H9 (cell line): ENCODE measurements around the gene MECP2. TPM values are rescaled to one million over a fixed set of nuclear protein-coding genes. Genes with fewer than 3 reads are reported as not detected.

ENCODE experiments used
- DNase-seq: peaks from one replicate; pipeline ENCODE4 v3.0.0-alpha.2; 2017
- H2AFZ ChIP-seq: one replicate; pipeline ENCODE4 v1.6.1; 2013; ENCODE audit warnings: mild to moderate bottlenecking, low read length, control low read depth, moderate library complexity
- H2AK5ac ChIP-seq: 2 replicates; pipeline ENCODE4 v1.6.1; 2013; ENCODE audit warnings: low read length, control low read depth, mixed read lengths; ENCODE audit not compliant: insufficient read length
- H2BK120ac ChIP-seq: one replicate; pipeline ENCODE4 v1.6.1; 2013; ENCODE audit warnings: low read depth, mild to moderate bottlenecking, low read length, control low read depth, inconsistent platforms; ENCODE audit not compliant: poor library complexity, severe bottlenecking
- H2BK12ac ChIP-seq: 2 replicates; pipeline ENCODE4 v1.6.1; 2013; ENCODE audit warnings: low read length, control low read depth, mixed read lengths, low read depth; ENCODE audit not compliant: insufficient read length
- H2BK15ac ChIP-seq: 2 replicates; pipeline ENCODE4 v1.6.1; 2013; ENCODE audit warnings: low read depth, low read length, control low read depth
- H2BK20ac ChIP-seq: one replicate; pipeline ENCODE4 v1.6.1; 2013; ENCODE audit warnings: low read depth, mild to moderate bottlenecking, low read length, control low read depth, inconsistent platforms; ENCODE audit not compliant: poor library complexity, severe bottlenecking
- H2BK5ac ChIP-seq: 2 replicates; pipeline ENCODE4 v1.6.1; 2013; ENCODE audit warnings: low read length, control low read depth, mixed read lengths; ENCODE audit not compliant: insufficient read length
- H3K14ac ChIP-seq: 2 replicates; pipeline ENCODE4 v1.6.1; 2013; ENCODE audit warnings: low read length, control low read depth; ENCODE audit not compliant: insufficient read depth
- H3K18ac ChIP-seq: 2 replicates; pipeline ENCODE4 v1.6.1; 2013; ENCODE audit warnings: low read depth, mild to moderate bottlenecking, mixed read lengths, low read length, control low read depth; ENCODE audit not compliant: insufficient read length
- H3K23ac ChIP-seq: 2 replicates; pipeline ENCODE4 v1.6.1; 2013; ENCODE audit warnings: low read length, control low read depth, mixed read lengths, low read depth; ENCODE audit not compliant: insufficient read length
- H3K23me2 ChIP-seq: 2 replicates; pipeline ENCODE4 v1.6.1; 2013; ENCODE audit warnings: low read depth, mild to moderate bottlenecking, mixed read lengths, low read length, control low read depth; ENCODE audit not compliant: insufficient read length, poor library complexity, severe bottlenecking
- H3K27ac ChIP-seq: 2 replicates; pipeline ENCODE4 v1.5.1; 2013; ENCODE audit warnings: low read length, control low read depth, mixed read lengths, low read depth; ENCODE audit not compliant: insufficient read length
- H3K27me3 ChIP-seq: 2 replicates; pipeline ENCODE4 v1.6.1; 2013; ENCODE audit warnings: low read length, control low read depth, inconsistent platforms; ENCODE audit not compliant: insufficient read depth
- H3K4ac ChIP-seq: 2 replicates; pipeline ENCODE4 v1.6.1; 2013; ENCODE audit warnings: low read depth, mild to moderate bottlenecking, control low read depth, inconsistent platforms, low read length, moderate library complexity
- H3K4me1 ChIP-seq: 2 replicates; pipeline ENCODE4 v1.6.1; 2013; ENCODE audit warnings: low read length, control low read depth, inconsistent platforms; ENCODE audit not compliant: insufficient read depth
- H3K4me2 ChIP-seq: 2 replicates; pipeline ENCODE4 v1.6.1; 2013; ENCODE audit warnings: low read length, control low read depth, mixed read lengths; ENCODE audit not compliant: insufficient read length, insufficient read depth
- H3K56ac ChIP-seq: 2 replicates; pipeline ENCODE4 v1.6.1; 2013; ENCODE audit warnings: low read depth, mild to moderate bottlenecking, mixed read lengths, low read length, control low read depth; ENCODE audit not compliant: insufficient read length
- H3K79me1 ChIP-seq: 2 replicates; pipeline ENCODE4 v1.6.1; 2013; ENCODE audit warnings: low read depth, mild to moderate bottlenecking, moderate library complexity, low read length, control low read depth, inconsistent platforms; ENCODE audit not compliant: insufficient read depth, poor library complexity, severe bottlenecking
- H3K79me2 ChIP-seq: 2 replicates; pipeline ENCODE4 v1.6.1; 2013; ENCODE audit warnings: low read length, control low read depth, inconsistent platforms; ENCODE audit not compliant: insufficient read depth
- H3K9ac ChIP-seq: 2 replicates; pipeline ENCODE4 v1.6.1; 2013; ENCODE audit warnings: low read length, control low read depth, mixed read lengths; ENCODE audit not compliant: insufficient read length; ENCODE audit errors: extremely low read depth
- H3K9me3 ChIP-seq: one replicate; pipeline ENCODE4 v1.6.1; 2013; ENCODE audit warnings: low read depth, low read length, inconsistent platforms; ENCODE audit not compliant: control insufficient read depth
- H3T11ph ChIP-seq: one replicate; pipeline ENCODE4 v1.6.1; 2013; ENCODE audit warnings: mild to moderate bottlenecking, low read length, control low read depth, inconsistent platforms
- H4K20me1 ChIP-seq: one replicate; pipeline ENCODE4 v1.6.1; 2013; ENCODE audit not compliant: control insufficient read depth, insufficient read length, insufficient read depth
- H4K5ac ChIP-seq: 2 replicates; pipeline ENCODE4 v1.6.1; 2013; ENCODE audit warnings: low read depth, mild to moderate bottlenecking, mixed read lengths, low read length, control low read depth; ENCODE audit not compliant: insufficient read length
- H4K8ac ChIP-seq: replicated peaks from 2 replicates; pipeline ENCODE4 v1.6.1; 2013; ENCODE audit warnings: low read length, control low read depth, mixed read lengths, low read depth; ENCODE audit not compliant: insufficient read length
- H4K91ac ChIP-seq: 2 replicates; pipeline ENCODE4 v1.6.1; 2013; ENCODE audit warnings: low read depth, mild to moderate bottlenecking, moderate library complexity, mixed read lengths, low read length, control low read depth; ENCODE audit not compliant: insufficient read length
- H3K27ac Mint-ChIP-seq, 3 experiments: 2 replicates in 2 of 3; 3 replicates in 1 of 3; pipeline ENCODE4 v1.8.0; 2020 to 2021; ENCODE audit warnings: mixed read lengths in 3 of 3, mild to moderate bottlenecking in 1 of 3, moderate library complexity in 1 of 3
- H3K27me3 Mint-ChIP-seq: 2 replicates; pipeline ENCODE4 v1.8.0; 2021; ENCODE audit warnings: low read depth, mild to moderate bottlenecking, moderate library complexity, mixed read lengths
- H3K36me3 Mint-ChIP-seq, 3 experiments: 2 replicates in 2 of 3; 3 replicates in 1 of 3; pipeline ENCODE4 v1.8.0; 2020 to 2021; ENCODE audit warnings: low read depth in 3 of 3, mixed read lengths in 3 of 3; ENCODE audit not compliant: insufficient read depth in 1 of 3
- H3K4me1 Mint-ChIP-seq, 2 experiments: 2 replicates each; pipeline ENCODE4 v1.8.0; 2020; ENCODE audit warnings: mixed read lengths in 2 of 2
- H3K4me3 Mint-ChIP-seq, 2 experiments: 2 replicates in 1 of 2; 3 replicates in 1 of 2; pipeline ENCODE4 v1.8.0; 2020 to 2021; ENCODE audit warnings: mild to moderate bottlenecking in 2 of 2, mixed read lengths in 2 of 2, moderate library complexity in 1 of 2
- H3K9me3 Mint-ChIP-seq, 2 experiments: 2 replicates in 1 of 2; 3 replicates in 1 of 2; pipeline ENCODE4 v1.8.0; 2020; ENCODE audit warnings: mild to moderate bottlenecking in 2 of 2, mixed read lengths in 2 of 2, moderate library complexity in 1 of 2
- CTCF ChIP-seq: fragments of 200-600 bp; sonication (generic); conservative IDR thresholded peaks from 3 replicates; pipeline ENCODE4 v1.8.0; 2021; ENCODE audit warnings: antibody characterized with exemption, mild to moderate bottlenecking
- WGBS: extraction: QIAGEN DNeasy Blood & Tissue Kit; methylation state at CpG from one replicate; pipeline ENCODE4 v1.1.7; 2013; ENCODE audit warnings: missing lambda C conversion rate, low lambda C conversion rate, mixed read lengths; ENCODE audit not compliant: insufficient read length; ENCODE audit errors: extremely low coverage; 5-methylcytosine and 5-hydroxymethylcytosine counted together
- total RNA-seq: library from RNA; stranded (reverse); gene quantifications from 2 replicates; pipeline ENCODE4 v1.2.1, GENCODE V29; 2021

The MECP2 gene
- total RNA-seq, 1 experiment from 2014 or later: 32.2 TPM

- Mint-ChIP-seq H3K9me3 (peaks cover 60 to 69% of the 10 kb centered on the region in 2 experiments), H3K36me3 (peaks cover 5 to 17% (median 11%) of the 10 kb centered on the region in 3 experiments; a peak in 6 of 7 replicates), H3K27ac (no peak overlapping the region; a peak in 1 of 7 replicates), H3K4me1 (peaks cover 7 to 23% of the 10 kb centered on the region in 2 experiments), H3K27me3 (peaks cover 4% of the 10 kb centered on the region; the same call in 1 of the 2 replicates), H3K4me3 (no peak overlapping the region)
- no peak overlapping the region for H3K56ac ChIP-seq
- H3K9ac ChIP-seq: no peak overlapping the region
- no peaks in the 10 kb centered on the region for H3K4me1 ChIP-seq
- no peaks in the 10 kb centered on the region for H4K20me1 ChIP-seq
- H3K79me1 ChIP-seq: no peaks in the 10 kb centered on the region
- no peak overlapping the region for H4K8ac ChIP-seq
- H2BK20ac ChIP-seq: no peak overlapping the region
- no peak overlapping the region for H2BK5ac ChIP-seq
- no peaks in the 10 kb centered on the region for H3K27me3 ChIP-seq
- peaks cover 38% of the 10 kb centered on the region for H3K9me3 ChIP-seq
- H2BK120ac ChIP-seq: no peak overlapping the region
- H3T11ph ChIP-seq: no peak overlapping the region
- H2BK12ac ChIP-seq: no peak overlapping the region
- H2AK5ac ChIP-seq: no peak overlapping the region
- H3K4ac ChIP-seq: no peak overlapping the region
- no peak for TF ChIP-seq CTCF
- H4K91ac ChIP-seq: no peak overlapping the region
- DNase-seq: no peak
- no peak overlapping the region for H2AFZ ChIP-seq
- no peak overlapping the region for H4K5ac ChIP-seq
- H3K23me2 ChIP-seq: no peaks in the 10 kb centered on the region
- no peak overlapping the region for H2BK15ac ChIP-seq
- H3K27ac ChIP-seq: no peak overlapping the region
- H3K79me2 ChIP-seq: 0 out of 2 replicates have a peak, but pooled peaks cover 2% of the 10 kb centered on the region
- H3K23ac ChIP-seq: no peak overlapping the region
- no CpG with 5 or more reads among the region's 9 CpGs for WGBS
- no peak overlapping the region for H3K4me2 ChIP-seq
- no peak overlapping the region for H3K18ac ChIP-seq
- H3K14ac ChIP-seq: no peak overlapping the region
Observed at GRCh38 chrX:154064637-154065435, 32.7 kb downstream of the MECP2 start.
